GM12873 (cell line): ENCODE results near the gene HID1.

ENCODE experiments used
- TF ChIP-seq, protein P1 (sequence below): IDR thresholded peaks from 2 replicates; pipeline ENCODE4 v1.5.1; 2012; ENCODE audit warnings: low read depth, mild to moderate bottlenecking, moderate library complexity, low read length, control low read depth; ENCODE audit not compliant: insufficient read depth; ENCODE audit errors: missing control alignments

Gene HID1

DNA sequence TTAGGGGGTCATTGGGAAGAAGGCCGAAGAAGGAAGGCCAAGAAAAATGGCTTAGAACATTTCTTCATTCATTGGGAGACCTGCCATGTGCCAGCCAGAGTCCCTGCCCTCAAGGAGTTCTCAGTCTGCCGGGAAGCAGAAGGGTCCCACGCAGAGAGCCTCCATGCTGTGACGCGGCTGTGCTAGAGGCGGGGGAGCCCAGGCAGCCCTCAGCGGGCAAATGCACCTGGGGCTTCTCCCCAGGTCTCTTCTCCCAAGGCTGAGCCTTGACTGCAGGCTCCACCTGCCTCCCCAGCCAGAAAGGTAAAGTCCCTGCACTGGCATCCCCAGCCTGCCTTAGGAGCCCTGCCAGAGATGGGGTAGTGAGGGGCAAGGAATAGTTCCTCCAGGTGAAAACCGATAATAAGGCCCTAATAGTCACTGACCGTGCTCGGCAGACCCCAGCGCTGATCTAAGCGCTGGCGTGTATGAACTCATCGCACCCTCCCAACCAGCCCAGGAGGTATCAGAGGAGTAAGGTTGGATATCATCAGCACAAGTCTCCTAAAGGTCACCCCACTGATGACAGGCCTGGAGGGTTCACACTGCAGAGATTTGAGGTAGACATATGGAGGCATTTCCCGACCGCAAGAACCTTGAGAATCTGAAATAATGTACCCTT, 8.9 kb upstream of the HID1 start:
- TF ChIP-seq, protein P1, sequence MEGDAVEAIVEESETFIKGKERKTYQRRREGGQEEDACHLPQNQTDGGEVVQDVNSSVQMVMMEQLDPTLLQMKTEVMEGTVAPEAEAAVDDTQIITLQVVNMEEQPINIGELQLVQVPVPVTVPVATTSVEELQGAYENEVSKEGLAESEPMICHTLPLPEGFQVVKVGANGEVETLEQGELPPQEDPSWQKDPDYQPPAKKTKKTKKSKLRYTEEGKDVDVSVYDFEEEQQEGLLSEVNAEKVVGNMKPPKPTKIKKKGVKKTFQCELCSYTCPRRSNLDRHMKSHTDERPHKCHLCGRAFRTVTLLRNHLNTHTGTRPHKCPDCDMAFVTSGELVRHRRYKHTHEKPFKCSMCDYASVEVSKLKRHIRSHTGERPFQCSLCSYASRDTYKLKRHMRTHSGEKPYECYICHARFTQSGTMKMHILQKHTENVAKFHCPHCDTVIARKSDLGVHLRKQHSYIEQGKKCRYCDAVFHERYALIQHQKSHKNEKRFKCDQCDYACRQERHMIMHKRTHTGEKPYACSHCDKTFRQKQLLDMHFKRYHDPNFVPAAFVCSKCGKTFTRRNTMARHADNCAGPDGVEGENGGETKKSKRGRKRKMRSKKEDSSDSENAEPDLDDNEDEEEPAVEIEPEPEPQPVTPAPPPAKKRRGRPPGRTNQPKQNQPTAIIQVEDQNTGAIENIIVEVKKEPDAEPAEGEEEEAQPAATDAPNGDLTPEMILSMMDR, result no peak

DNA sequence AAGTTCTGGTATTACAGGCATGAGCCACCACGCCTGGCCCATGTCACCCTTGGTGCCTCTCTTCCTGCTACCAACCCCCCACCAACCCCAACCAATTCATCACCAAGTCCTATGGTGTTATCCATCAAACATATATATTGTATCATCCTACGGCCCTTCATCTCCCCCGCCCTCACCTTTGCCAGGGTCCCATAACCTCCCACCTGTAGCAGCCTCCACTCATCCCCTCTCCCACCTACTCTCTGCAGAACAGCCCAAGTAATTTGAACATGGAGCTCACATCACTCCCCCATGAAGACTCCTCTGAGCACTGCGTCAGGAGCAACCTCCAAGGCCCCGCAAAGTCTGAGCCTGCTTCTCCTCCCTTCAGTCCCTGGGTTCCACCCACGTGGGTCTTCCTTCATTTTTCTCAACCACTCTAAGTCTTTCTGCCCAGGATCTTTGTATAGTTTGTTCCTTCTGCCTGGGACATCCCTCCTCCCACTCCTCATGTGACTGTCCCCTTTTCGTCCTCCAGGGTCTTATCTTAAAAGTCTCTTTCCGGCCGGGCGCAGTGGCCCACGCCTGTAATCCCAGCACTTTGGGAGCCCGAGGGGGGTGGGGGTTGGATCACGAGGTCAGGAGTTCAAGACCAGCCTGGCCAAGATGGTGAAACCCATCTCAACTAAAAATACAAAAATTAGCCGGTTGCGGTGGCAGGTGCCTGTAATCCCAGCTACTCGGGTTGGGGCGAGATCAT, 7.0 kb upstream of the HID1 start:
- TF ChIP-seq, protein P1, result no peak

DNA sequence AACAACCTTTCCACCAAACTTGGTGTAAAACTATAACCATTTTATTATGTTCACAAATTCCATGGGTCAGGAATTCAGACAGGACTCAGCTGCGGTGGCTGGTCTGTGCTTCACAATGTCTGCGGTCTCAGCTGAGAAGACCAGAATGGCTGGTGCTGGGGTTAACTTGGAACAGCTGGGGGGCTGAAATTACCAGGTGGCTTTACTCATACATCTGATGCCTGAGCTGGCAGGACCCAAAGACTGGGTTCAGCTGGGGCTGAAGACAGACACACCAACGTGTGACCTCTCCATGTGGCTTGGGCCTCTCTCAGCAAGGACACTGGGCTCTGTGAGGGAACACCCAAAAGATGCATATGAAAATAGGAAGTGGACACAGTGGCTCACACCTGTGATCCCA, 5.7 kb upstream of the HID1 start:
- TF ChIP-seq, protein P1, result no peak

DNA sequence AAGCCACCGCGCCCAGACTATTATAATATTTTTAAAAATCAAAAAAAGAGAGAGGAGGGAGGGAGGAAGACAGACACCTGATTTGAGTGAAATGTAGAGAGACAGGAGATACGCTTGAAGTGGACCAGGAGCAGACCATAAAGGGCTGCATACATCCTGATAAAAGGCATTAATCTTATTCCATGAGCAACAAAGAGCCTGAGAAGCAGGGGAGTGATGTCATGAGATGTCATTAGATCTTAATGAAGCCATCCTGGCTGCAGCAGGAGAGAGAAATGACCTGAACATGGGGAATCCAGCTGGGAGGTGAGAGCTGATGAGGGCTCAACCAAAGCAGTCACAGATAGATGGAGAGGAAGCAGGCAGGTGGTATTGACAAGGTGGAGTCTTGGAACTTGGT, 5.2 kb upstream of the HID1 start:
- TF ChIP-seq, protein P1, result no peak

DNA sequence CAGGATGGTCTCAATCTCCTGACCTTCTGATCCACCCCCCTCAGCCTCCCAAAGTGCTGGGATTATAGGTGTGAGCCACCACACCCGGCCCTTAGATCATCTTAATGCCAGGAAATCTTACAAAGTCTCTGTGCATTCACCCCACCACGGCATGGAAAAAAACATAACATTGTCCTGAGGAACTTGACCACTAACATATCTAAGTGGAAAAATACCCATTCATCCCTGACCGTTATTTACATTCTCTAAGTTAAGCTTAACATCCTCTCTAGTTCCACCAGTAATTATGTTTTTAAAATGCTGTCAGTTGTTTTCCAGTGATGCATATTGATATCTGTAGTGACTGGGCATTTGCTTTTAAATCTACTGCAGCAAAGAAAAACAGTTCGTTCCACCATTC, 3.4 kb upstream of the HID1 start:
- TF ChIP-seq, protein P1, result no peak

DNA sequence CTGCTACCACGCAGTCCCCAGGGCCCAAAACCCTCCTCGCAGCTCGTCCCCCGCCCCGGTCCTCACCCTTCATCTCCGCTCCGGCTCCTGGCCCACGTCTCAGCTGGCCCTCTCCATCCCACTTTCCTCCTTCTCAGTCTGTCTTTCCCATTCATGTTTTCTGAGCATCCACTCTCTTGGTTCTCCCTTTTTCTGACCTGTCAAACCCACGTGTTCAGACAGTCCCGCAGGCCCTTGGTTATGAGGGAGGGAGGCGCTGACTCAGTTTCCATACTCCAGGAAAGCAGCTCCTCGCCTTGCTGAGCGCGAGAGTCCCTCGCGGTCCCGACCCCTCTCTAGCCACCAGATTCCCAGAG, 392 bp upstream of the HID1 start:
- TF ChIP-seq, protein P1, result no peak

DNA sequence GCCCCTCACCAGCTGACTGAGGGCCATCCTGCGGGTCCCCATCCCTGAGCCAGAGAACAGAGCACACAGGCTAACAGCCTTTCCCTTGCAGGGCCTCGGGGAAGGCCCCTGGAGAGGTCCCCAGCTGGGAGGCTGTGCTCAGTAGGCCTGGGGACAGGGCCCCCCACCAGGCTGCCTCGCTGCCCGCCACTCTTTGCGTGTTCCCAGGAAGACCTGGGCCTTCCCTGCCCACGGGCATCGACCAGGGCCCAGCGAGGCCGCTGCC, 785 bp downstream of the HID1 start:
- TF ChIP-seq, protein P1, result no peak
